ENCODE data around the gene NPR1. TPM values are rescaled to one million over a fixed set of nuclear protein-coding genes. Genes with fewer than 3 reads are reported as not detected.
A peak's percentile ranks its signal among the peaks of the same experiment; 100 is the strongest.
"Not testable (repeated sequence)": the region's sequence is repeated elsewhere in the genome, so short reads cannot be mapped to it uniquely, and the experiment has no call there.

The NPR1 gene
- total RNA-seq, 2 donors from 2014 or later, result 2.8 to 5.2 TPM

DNA sequence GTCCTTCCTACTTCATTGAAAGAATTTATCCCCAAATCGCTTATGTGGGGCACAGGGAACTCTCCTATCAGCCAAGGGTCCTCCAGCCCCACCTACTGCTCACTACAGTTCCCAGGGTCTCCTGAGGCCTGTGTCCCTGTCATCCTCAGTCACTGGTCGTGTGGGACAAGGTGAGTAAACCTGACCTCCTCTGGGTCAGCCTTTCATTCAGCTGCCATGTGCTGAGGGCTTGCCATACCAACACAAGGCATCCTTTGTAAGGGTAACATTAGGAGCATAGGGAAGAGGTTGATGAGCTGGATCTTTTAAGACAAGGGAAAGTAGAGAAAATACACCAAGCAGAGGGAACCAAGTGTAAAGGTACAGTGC, 31.2 kb upstream of the NPR1 start:
- ATAC-seq, result peak; percentile 24
- intact Hi-C loops (cut with DNase I, micrococcal nuclease), result no loop called here
- DNase-seq, result no peak

- intact Hi-C loops (cut with DNase I, micrococcal nuclease), result no loop called here
- ATAC-seq (peak; percentile 12), DNase-seq (no peak)
Observed at GRCh38 chr1:153648000-153648643, 30.4 kb upstream of the NPR1 start.

DNA sequence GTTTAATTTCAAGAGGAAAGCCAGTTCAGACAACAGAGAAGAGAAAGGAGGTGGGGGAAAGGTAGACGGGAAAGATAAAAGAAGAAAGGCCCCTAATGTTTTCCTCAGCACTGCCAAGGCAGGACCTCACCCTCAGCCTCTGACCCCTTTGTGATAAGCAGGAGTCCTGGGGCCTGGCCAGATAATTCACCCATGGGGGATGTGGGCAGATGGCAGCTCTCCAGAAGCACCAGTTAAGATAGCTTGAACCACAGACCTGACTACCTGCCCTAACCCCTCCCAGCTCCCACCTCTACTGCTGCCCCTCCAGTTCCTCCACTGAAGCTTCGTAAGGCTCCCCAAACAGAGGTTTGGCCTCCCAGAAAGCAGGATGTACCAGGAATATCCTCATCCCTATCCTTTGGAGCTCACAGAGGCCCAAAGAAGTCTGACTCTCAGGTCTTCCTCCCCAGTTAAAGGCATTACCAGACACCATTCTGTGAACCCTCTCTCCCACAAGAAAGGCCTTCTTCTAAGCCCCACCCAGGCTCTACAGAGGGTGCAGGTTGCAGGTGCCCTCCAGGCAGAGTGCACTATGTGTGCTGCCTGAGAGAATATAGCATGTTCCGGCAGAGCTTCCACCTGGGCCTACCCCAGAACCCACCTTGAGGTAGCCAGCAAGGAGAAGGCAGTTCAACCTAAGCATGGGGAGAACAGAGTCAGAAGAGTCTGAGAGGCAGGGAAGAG, 29.2 kb upstream of the NPR1 start:
- ATAC-seq (peak; percentile 8), DNase-seq (no peak)
- intact Hi-C loops (cut with DNase I, micrococcal nuclease), result no loop called here

- intact Hi-C loops (cut with DNase I, micrococcal nuclease), result no loop called here
- ATAC-seq, result peak; percentile 34
- no peak for DNase-seq
Observed at GRCh38 chr1:153649863-153650235, 28.6 kb upstream of the NPR1 start.

- intact Hi-C loops (cut with DNase I, micrococcal nuclease), result no loop called here
- ATAC-seq, result no peak
- DNase-seq, result no peak
Observed at GRCh38 chr1:153651771-153652170, 26.7 kb upstream of the NPR1 start.

- peak; percentile 64 for ATAC-seq
Observed at GRCh38 chr1:153652805-153653500, 25.5 kb upstream of the NPR1 start.

GRCh38 chr1:153655333-153655732, 23.2 kb upstream of the NPR1 start:
- intact Hi-C loops (cut with DNase I, micrococcal nuclease), result no loop called here
- ATAC-seq (no peak), DNase-seq (no peak)

More at GRCh38 chr1:153652805-153653500, 25.5 kb upstream of the NPR1 start:
- DNase-seq, result no peak
- intact Hi-C loops (cut with DNase I, micrococcal nuclease), result no loop called here

GRCh38 chr1:153658400-153659174, 19.9 kb upstream of the NPR1 start, which contains the start of gene SNAPIN:
Gene SNAPIN (plus strand): TSS chr1:153658703. CDS start chr1:153658744, 41 bp downstream.
- DNase-seq (peak; percentile 93 to 94), ATAC-seq (peak; percentile 96)
- intact Hi-C loops (cut with DNase I, micrococcal nuclease), result no loop called here

- DNase-seq (no peak), ATAC-seq (peak; percentile 5)
- intact Hi-C loops (cut with DNase I, micrococcal nuclease), result no loop called here
Observed at GRCh38 chr1:153659175-153659534, 19.3 kb upstream of the NPR1 start.

GRCh38 chr1:153659656-153660055, 18.8 kb upstream of the NPR1 start:
- DNase-seq, result no peak
- intact Hi-C loops (cut with DNase I, micrococcal nuclease), result no loop called here
- no peak for ATAC-seq

DNA sequence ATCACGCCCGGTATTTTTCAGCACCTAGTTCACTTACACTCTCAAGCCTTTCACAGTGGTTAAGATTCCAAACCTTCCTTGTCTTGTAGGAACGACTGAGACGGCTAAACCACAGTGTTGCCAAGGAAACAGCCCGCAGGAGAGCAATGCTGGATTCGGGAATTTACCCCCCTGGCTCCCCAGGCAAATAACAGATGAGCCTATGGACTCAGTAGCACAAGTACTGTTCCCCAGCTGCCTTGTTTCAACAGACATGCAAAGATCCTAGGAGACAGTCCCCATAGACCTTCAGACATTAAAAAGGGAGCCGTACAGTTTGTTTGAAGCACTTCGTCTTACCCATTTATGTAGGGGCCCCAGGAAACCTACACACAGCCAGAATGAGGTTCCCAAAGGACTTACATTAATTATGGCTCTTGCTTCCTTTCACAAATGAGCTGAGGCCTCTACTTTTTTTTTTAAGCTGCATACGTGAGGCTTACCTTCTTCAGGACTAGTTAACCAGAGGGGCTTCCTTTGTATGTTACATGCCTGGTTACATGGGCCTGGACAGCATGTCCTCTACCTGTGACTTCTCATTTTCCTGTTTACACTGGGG, 17.3 kb upstream of the NPR1 start:
- DNase-seq (no peak), ATAC-seq (no peak)
- intact Hi-C loops (cut with DNase I, micrococcal nuclease), result no loop called here

DNA sequence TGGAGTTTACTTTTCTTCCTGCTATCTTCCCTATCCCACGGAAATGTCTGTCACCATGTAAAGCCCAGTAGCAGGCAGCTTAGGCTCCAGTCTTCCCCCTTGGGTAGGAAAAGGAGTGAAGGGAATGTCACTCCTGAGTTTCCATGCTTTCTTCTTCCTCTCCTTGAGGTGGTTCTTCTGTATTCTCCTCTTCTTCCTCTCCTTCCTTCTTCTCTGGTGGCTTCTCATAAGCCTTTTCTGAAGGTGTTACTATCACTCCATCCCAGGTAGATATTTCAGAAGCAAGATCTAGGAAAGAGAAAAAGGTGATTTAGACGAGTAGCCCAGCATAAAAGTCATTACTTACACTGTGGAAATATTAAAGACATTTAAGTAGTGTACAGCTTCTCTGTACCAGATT, 16.2 kb upstream of the NPR1 start:
- DNase-seq (no peak), ATAC-seq (no peak)
- intact Hi-C loops (cut with DNase I, micrococcal nuclease), result no loop called here

DNA sequence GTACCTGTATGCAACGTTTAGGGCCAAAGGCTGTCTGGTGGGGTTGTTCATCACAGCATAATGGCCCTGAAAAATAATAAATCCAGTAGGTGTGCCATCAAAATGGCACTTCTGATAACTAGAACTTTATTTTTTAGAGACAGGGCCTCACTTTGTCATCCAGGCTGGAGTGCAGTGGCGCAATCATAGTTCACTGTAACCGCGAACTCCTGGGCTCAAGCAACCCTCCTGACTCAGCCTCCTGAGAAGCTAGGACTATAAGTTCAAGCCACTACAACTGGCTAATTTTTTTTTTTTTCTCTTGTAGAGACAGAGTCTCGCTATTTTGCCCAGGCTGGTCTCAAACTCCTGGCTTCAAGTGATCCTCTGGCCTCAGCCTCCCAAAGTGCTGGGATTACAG, 15.3 kb upstream of the NPR1 start:
- DNase-seq (no peak), ATAC-seq (no peak)
- intact Hi-C loops (cut with DNase I, micrococcal nuclease), result no loop called here

- intact Hi-C loops (cut with DNase I, micrococcal nuclease), result no loop called here
- ATAC-seq (no peak), DNase-seq (no peak)
Observed at GRCh38 chr1:153667439-153667838, 11.0 kb upstream of the NPR1 start.

DNA sequence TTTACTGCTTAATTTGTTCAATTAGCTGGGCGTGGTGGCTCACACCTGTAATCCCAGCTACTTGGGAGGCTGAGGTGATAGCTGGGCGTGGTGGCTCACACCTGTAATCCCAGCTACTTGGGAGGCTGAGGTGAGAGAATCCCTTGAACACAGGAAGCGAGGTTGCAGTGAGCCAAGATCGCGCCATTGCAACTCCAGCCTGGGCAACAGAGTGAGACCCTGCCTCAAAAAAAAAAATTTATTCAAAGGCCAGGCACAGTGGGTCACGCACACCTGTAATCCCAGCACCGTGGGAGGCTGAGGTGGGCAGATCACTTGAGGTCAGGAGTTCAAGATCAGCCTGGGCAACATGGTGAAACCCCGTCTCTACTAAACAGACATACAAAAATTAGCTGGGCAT, 9.8 kb upstream of the NPR1 start:
- intact Hi-C loops (cut with DNase I, micrococcal nuclease); ATAC-seq; DNase-seq: not testable (repeated sequence)

- DNase-seq (no peak), ATAC-seq (no peak)
- intact Hi-C loops (cut with DNase I, micrococcal nuclease), result loop anchor here in 1 of 2 donors (10.0 kb wide), 1 partner anchor 315 kb away; the partner anchor contains the start of gene RAB13
Observed at GRCh38 chr1:153669606-153670005, 8.9 kb upstream of the NPR1 start.

DNA sequence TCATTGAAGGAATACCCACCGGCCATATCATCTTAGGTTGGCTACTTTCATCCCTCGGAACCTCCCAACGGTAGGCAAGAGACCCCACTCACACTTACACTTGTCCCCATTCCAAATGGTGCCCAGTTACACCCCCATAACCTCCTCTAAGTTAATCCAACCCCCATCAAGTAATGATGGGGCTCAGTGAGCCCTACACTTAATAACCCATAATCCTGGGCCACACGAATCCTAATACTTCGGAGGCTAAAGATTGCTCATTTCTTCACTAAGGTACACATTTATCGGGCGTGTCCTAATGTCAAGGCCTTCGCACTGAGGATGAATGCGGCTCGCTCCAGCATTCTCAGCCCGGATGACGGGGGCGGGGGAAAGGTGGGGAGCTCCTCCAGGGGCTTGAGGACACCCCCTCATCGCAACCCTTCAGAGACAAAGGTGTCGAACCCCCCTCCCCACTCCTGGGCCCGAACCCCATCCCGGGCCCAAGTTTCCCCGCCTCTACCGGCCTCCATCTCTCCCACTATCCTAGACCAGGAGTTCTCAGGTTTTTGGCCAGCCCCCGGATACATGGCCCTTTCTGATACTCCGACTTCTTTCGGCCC, 8.1 kb upstream of the NPR1 start:
- intact Hi-C loops (cut with DNase I, micrococcal nuclease), result loop anchor here in 1 of 2 donors (10.0 kb wide), 1 partner anchor 314 kb away; the partner anchor contains the start of gene RAB13
- ATAC-seq (peak; percentile 14), DNase-seq (no peak)

GRCh38 chr1:153670859-153671627, 7.4 kb upstream of the NPR1 start, which contains the start of gene ILF2:
Gene ILF2 (minus strand): TSS chr1:153670993. CDS start chr1:153670922, 71 bp downstream.
- intact Hi-C loops (cut with DNase I, micrococcal nuclease), result loop anchor here in 1 of 2 donors (10.0 kb wide), 1 partner anchor 314 kb away; the partner anchor contains the start of gene RAB13
- ATAC-seq (peak; percentile 91), DNase-seq (peak; percentile 96 to 99)
